Panc1 (cell line): ENCODE data around the gene LOXL3. TPM values are rescaled to one million over a fixed set of nuclear protein-coding genes. Genes with fewer than 3 reads are reported as not detected.

Experiments used
- ATAC-seq: fragments of 200-7000 bp; cut with Tn5 transposase; 2 replicates; pipeline ENCODE4 v1.9.1; 2020; ENCODE audit warnings: mild to moderate bottlenecking, moderate library complexity
- BruUV-seq: library from RNA; stranded (reverse); fragments of 400-500 nt; replicated peaks from 2 replicates; lab custom pipeline; 2021; lab: Mats Ljungman, UMichigan
- CTCF ChIA-PET: fragments of 300-600 bp; sonication (Branson Sonifier 250); formaldehyde crosslinking; loops from one replicate; lab custom pipeline; 2022; ENCODE audit warnings: antibody characterized with exemption; lab: Charles Lee
- POLR2A ChIA-PET: fragments of 300-600 bp; sonication (Branson Sonifier 250); formaldehyde crosslinking; loops from one replicate; lab custom pipeline; 2022; ENCODE audit warnings: antibody characterized with exemption; lab: Charles Lee
- DNase-seq: peaks from one replicate; pipeline ENCODE4 v3.0.0-alpha.2; 2010; ENCODE audit warnings: low read depth, low spot score
- H3K27ac ChIP-seq: 2 replicates; pipeline ENCODE4 v1.5.1; 2011; ENCODE audit warnings: mild to moderate bottlenecking, low read length, inconsistent platforms
- H3K27me3 ChIP-seq: fragments of 200-500 bp; sonication (Bioruptor generic); 2 replicates; pipeline ENCODE4 v1.6.0; 2014; ENCODE audit warnings: low read length, inconsistent platforms; ENCODE audit not compliant: control insufficient read depth, insufficient read depth
- H3K36me3 ChIP-seq: fragments of 200-500 bp; sonication (Bioruptor generic); 2 replicates; pipeline ENCODE4 v1.5.1; 2014; ENCODE audit warnings: inconsistent platforms, mild to moderate bottlenecking, low read length, moderate library complexity; ENCODE audit not compliant: control insufficient read depth, insufficient read depth
- H3K4me1 ChIP-seq: 2 replicates; pipeline ENCODE4 v1.5.1; 2011; ENCODE audit warnings: inconsistent platforms, mild to moderate bottlenecking, low read length, moderate library complexity; ENCODE audit not compliant: control insufficient read depth, insufficient read depth
- H3K4me3 ChIP-seq, 2 experiments: 2 replicates each; pipeline ENCODE4 v1.5.1; 2011 to 2012; ENCODE audit warnings: low read depth in 2 of 2, low read length in 2 of 2, mild to moderate bottlenecking in 2 of 2, inconsistent platforms in 1 of 2, moderate library complexity in 1 of 2
- H3K9me3 ChIP-seq: fragments of 200-500 bp; sonication (Bioruptor generic); 2 replicates; pipeline ENCODE4 v1.5.1; 2014; ENCODE audit warnings: low read depth, mild to moderate bottlenecking, inconsistent platforms, low read length, moderate library complexity; ENCODE audit not compliant: control insufficient read depth, insufficient read depth
- POLR2AphosphoS5 ChIP-seq: IDR thresholded peaks from 2 replicates; pipeline ENCODE4 v1.6.1; 2012; ENCODE audit warnings: mild to moderate bottlenecking, low read depth, low read length, moderate library complexity
- SIN3A ChIP-seq: IDR thresholded peaks from 2 replicates; pipeline ENCODE4 v1.6.1; 2012; ENCODE audit warnings: low read depth, mild to moderate bottlenecking, low read length, moderate library complexity, borderline replicate concordance; ENCODE audit not compliant: insufficient read depth
- TCF7L2 ChIP-seq: IDR thresholded peaks from 2 replicates; pipeline ENCODE4 v1.6.1; 2011; ENCODE audit warnings: mild to moderate bottlenecking, low read depth, low read length, inconsistent platforms
- in situ Hi-C: cut with HindIII; loops from 2 replicates; pipeline ENCODE4 v1.10.0; 2016; ENCODE audit warnings: low sequenced_read_pairs, low pct_unique_long_range_greater_than_20kb
- intact Hi-C: fragments of 100-400 bp; cut with micrococcal nuclease; formaldehyde crosslinking; loops from one replicate; pipeline ENCODE4 v1.10.0; 2022; ENCODE audit not compliant: unreplicated experiment
- total RNA-seq: library from RNA; stranded (reverse); gene quantifications from one replicate; pipeline ENCODE4 v1.2.1, GENCODE V29; 2021; ENCODE audit not compliant: unreplicated experiment
- TF ChIP-seq, protein P1 (sequence below), 2 experiments: IDR thresholded peaks; 2 replicates each; pipeline ENCODE4 v1.6.1; 2011 to 2012; ENCODE audit warnings: low read depth in 2 of 2, control low read depth in 1 of 2, low read length in 1 of 2, mild to moderate bottlenecking in 1 of 2, moderate library complexity in 1 of 2; ENCODE audit not compliant: insufficient read depth in 1 of 2
- TF ChIP-seq, protein P2 (sequence below): fragments of 450-650 bp; IDR thresholded peaks from 2 replicates; pipeline ENCODE4 v1.5.1; 2017; ENCODE audit warnings: mild to moderate bottlenecking

LOXL3 gene
- total RNA-seq, 1 experiment from 2014 or later, result 1.0 TPM

DNA sequence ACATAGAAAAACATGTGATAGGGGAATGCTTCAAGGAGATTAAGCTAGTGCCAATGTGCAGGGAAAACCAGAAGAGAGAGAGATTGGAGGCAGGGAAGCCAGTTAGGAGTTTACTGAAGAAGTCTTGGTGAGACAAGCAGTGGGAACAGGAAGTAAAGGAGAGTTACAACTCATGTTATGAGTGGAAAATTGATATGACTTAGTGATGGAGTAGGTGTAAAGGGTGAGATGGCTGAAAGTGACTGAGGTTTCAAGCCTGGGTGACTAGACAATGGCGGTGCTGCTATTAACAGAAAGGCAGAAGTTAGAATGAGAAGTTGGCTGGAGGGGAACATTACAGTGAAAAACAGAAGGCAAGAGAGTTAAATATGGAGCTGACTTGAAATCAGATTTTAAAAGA is 17.3 kb upstream of the LOXL3 start:
- Histone ChIP-seq H3K9me3 (no peaks in the 10 kb centered on the region), H3K36me3 (no peaks in the 10 kb centered on the region), H3K27me3 (no peaks in the 10 kb centered on the region), H3K27ac (no peak overlapping the region), H3K4me1 (no peaks in the 10 kb centered on the region), H3K4me3 (no peak overlapping the region)
- TF ChIP-seq, protein P1, sequence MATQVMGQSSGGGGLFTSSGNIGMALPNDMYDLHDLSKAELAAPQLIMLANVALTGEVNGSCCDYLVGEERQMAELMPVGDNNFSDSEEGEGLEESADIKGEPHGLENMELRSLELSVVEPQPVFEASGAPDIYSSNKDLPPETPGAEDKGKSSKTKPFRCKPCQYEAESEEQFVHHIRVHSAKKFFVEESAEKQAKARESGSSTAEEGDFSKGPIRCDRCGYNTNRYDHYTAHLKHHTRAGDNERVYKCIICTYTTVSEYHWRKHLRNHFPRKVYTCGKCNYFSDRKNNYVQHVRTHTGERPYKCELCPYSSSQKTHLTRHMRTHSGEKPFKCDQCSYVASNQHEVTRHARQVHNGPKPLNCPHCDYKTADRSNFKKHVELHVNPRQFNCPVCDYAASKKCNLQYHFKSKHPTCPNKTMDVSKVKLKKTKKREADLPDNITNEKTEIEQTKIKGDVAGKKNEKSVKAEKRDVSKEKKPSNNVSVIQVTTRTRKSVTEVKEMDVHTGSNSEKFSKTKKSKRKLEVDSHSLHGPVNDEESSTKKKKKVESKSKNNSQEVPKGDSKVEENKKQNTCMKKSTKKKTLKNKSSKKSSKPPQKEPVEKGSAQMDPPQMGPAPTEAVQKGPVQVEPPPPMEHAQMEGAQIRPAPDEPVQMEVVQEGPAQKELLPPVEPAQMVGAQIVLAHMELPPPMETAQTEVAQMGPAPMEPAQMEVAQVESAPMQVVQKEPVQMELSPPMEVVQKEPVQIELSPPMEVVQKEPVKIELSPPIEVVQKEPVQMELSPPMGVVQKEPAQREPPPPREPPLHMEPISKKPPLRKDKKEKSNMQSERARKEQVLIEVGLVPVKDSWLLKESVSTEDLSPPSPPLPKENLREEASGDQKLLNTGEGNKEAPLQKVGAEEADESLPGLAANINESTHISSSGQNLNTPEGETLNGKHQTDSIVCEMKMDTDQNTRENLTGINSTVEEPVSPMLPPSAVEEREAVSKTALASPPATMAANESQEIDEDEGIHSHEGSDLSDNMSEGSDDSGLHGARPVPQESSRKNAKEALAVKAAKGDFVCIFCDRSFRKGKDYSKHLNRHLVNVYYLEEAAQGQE (IDR thresholded peaks at IDR 0.05; ENCODE audit: insufficient read depth in 1 of 2, low read depth in 2 of 2, low read length in 1 of 2), result no peak
- no peak for TF ChIP-seq POLR2AphosphoS5
- TF ChIP-seq, protein P2, sequence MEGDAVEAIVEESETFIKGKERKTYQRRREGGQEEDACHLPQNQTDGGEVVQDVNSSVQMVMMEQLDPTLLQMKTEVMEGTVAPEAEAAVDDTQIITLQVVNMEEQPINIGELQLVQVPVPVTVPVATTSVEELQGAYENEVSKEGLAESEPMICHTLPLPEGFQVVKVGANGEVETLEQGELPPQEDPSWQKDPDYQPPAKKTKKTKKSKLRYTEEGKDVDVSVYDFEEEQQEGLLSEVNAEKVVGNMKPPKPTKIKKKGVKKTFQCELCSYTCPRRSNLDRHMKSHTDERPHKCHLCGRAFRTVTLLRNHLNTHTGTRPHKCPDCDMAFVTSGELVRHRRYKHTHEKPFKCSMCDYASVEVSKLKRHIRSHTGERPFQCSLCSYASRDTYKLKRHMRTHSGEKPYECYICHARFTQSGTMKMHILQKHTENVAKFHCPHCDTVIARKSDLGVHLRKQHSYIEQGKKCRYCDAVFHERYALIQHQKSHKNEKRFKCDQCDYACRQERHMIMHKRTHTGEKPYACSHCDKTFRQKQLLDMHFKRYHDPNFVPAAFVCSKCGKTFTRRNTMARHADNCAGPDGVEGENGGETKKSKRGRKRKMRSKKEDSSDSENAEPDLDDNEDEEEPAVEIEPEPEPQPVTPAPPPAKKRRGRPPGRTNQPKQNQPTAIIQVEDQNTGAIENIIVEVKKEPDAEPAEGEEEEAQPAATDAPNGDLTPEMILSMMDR, result no peak
- no peak for TF ChIP-seq SIN3A
- TF ChIP-seq TCF7L2, result no peak
- CTCF ChIA-PET, result interaction anchor here (0.7 kb wide), 1 partner anchor 11 kb away, joined by 6 read pairs; no protein-coding TSS in a partner anchor
- POLR2A ChIA-PET, result no interaction called here
- intact Hi-C loops, result no loop called here
- in situ Hi-C loops, result no loop called here
- ATAC-seq (no peak), DNase-seq (no peak)
- BruUV-seq, result no TSS peak

DNA sequence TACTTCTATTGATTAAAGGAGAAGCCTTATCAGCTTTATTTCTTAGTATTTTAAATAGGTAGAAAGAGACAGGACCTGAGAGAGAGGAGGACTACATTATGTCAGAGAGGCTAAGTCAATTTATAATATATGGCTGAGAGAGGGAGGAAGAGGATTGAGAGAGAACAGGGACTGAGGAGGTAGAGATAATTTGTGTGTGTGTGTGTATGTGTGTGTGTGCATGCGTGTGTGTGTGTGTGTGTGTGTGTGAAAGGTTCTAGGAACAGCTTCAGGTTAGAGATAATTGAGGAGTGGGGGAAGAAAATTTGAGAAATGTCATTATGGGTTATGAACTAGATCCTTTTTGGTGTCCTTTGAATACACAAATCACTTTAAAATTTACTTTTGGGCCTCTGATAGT is 15.9 kb upstream of the LOXL3 start:
- DNase-seq, result no peak
- no peak for ATAC-seq
- TF ChIP-seq, protein P2, result no peak
- TF ChIP-seq, protein P1 (IDR thresholded peaks at IDR 0.05; ENCODE audit: insufficient read depth in 1 of 2, low read depth in 2 of 2, low read length in 1 of 2), result no peak
- Histone ChIP-seq H3K4me3 (no peak overlapping the region), H3K4me1 (no peaks in the 10 kb centered on the region), H3K27me3 (no peaks in the 10 kb centered on the region), H3K9me3 (no peaks in the 10 kb centered on the region), H3K27ac (no peak overlapping the region), H3K36me3 (no peaks in the 10 kb centered on the region)
- no TSS peak for BruUV-seq
- intact Hi-C loops (no loop called here), in situ Hi-C loops (no loop called here)
- POLR2A ChIA-PET, result no interaction called here
- CTCF ChIA-PET, result no interaction called here
